OCI-LY3 (cell line): ENCODE measurements around the gene COLEC11.

Source experiments
- CTCF ChIP-seq: fragments of 200-600, 300-600 bp; sonication (generic); IDR thresholded peaks from 2 replicates; pipeline ENCODE4 v1.5.1; 2014; ENCODE audit warnings: antibody characterized with exemption, low read length, low read depth
- EZH2phosphoT487 ChIP-seq: fragments of 200-600 bp; shearing (Covaris generic); IDR thresholded peaks from 2 replicates; pipeline ENCODE4 v1.6.1; 2018; ENCODE audit warnings: antibody characterized with exemption, mixed run types, low read depth

GRCh38 chr2:3575534-3576262 lies 19.2 kb upstream of the COLEC11 start:
- TF ChIP-seq CTCF = no peak
- no peak for TF ChIP-seq EZH2phosphoT487
